GM12891 (cell line): ENCODE measurements around the gene OVAAL.

Source experiments
- DNase-seq: peaks from one replicate; pipeline ENCODE4 v3.0.0; 2011; ENCODE audit warnings: low spot score; ENCODE audit not compliant: insufficient read length
- FAIRE-seq: peaks from 2 replicates; lab custom pipeline; 2011; peaks lifted over from hg19 to GRCh38; lab: Jason Lieb, UNC
- PAX5 ChIP-seq: IDR thresholded peaks from 2 replicates; pipeline ENCODE4 v1.6.1; 2011; ENCODE audit warnings: low read length, moderate library complexity, mild to moderate bottlenecking; ENCODE audit not compliant: insufficient read depth, severe bottlenecking
- POLR2A ChIP-seq: IDR thresholded peaks from 2 replicates; pipeline ENCODE4 v1.6.1; 2011; ENCODE audit warnings: low read depth, low read length, control low read depth
- POLR2AphosphoS5 ChIP-seq: IDR thresholded peaks from 2 replicates; pipeline ENCODE4 v1.6.1; 2011; ENCODE audit warnings: low read depth, low read length, control low read depth
- POU2F2 ChIP-seq: IDR thresholded peaks from 2 replicates; pipeline ENCODE4 v1.6.1; 2011; ENCODE audit warnings: low read depth, mild to moderate bottlenecking, control low read depth, low read length, moderate library complexity
- SPI1 ChIP-seq: IDR thresholded peaks from 2 replicates; pipeline ENCODE4 v1.6.1; 2011; ENCODE audit warnings: low read depth, low read length, control low read depth
- TAF1 ChIP-seq: IDR thresholded peaks from 2 replicates; pipeline ENCODE4 v1.6.1; 2011; ENCODE audit warnings: low read depth, low read length, control low read depth

OVAAL gene

GRCh38 chr1:180584869-180585268 lies 26.1 kb downstream of the OVAAL start:
- DNase-seq (no peak), FAIRE-seq (no peak)
- no peak for TF ChIP-seq TAF1
- no peak for TF ChIP-seq PAX5
- no peak for TF ChIP-seq POLR2A
- no peak for TF ChIP-seq SPI1
- TF ChIP-seq POLR2AphosphoS5 = no peak
- no peak for TF ChIP-seq POU2F2

- no peak for FAIRE-seq
- no peak for DNase-seq
- no peak for TF ChIP-seq PAX5
- no peak for TF ChIP-seq POLR2A
- TF ChIP-seq TAF1 = no peak
- no peak for TF ChIP-seq POLR2AphosphoS5
- no peak for TF ChIP-seq SPI1
- TF ChIP-seq POU2F2 = no peak
Measured at GRCh38 chr1:180585994-180586359, 27.2 kb downstream of the OVAAL start.

- FAIRE-seq (no peak), DNase-seq (no peak)
- TF ChIP-seq PAX5 = no peak
- TF ChIP-seq SPI1 = no peak
- TF ChIP-seq POLR2A = no peak
- TF ChIP-seq POLR2AphosphoS5 = no peak
- TF ChIP-seq TAF1 = no peak
- no peak for TF ChIP-seq POU2F2
Measured at GRCh38 chr1:180586671-180587155, 27.9 kb downstream of the OVAAL start.

- no peak for DNase-seq
- TF ChIP-seq SPI1 (no peak), PAX5 (no peak), POLR2AphosphoS5 (no peak), POLR2A (no peak)
- no peak for FAIRE-seq
Measured at GRCh38 chr1:180588121-180588520, 29.4 kb downstream of the OVAAL start.

GRCh38 chr1:180590889-180591288 lies 32.1 kb downstream of the OVAAL start:
- DNase-seq (no peak), FAIRE-seq (no peak)
- TF ChIP-seq SPI1 = no peak
- no peak for TF ChIP-seq POLR2A
- no peak for TF ChIP-seq PAX5
- no peak for TF ChIP-seq POLR2AphosphoS5
- TF ChIP-seq POU2F2 = no peak
- TF ChIP-seq TAF1 = no peak

GRCh38 chr1:180593382-180593781 lies 34.6 kb downstream of the OVAAL start:
- no peak for DNase-seq
- FAIRE-seq = no peak
- no peak for TF ChIP-seq TAF1
- no peak for TF ChIP-seq POLR2A
- TF ChIP-seq POLR2AphosphoS5 = no peak
- no peak for TF ChIP-seq POU2F2

- DNase-seq (no peak), FAIRE-seq (no peak)
- TF ChIP-seq POU2F2 (no peak), PAX5 (no peak), SPI1 (no peak), TAF1 (no peak), POLR2AphosphoS5 (no peak), POLR2A (no peak)
Measured at GRCh38 chr1:180594723-180595122, 36.0 kb downstream of the OVAAL start.

GRCh38 chr1:180595966-180596365 lies 37.2 kb downstream of the OVAAL start:
- DNase-seq (no peak), FAIRE-seq (no peak)
- TF ChIP-seq TAF1 (no peak), SPI1 (no peak), POLR2AphosphoS5 (no peak), POLR2A (no peak), PAX5 (no peak), POU2F2 (no peak)

- no peak for TF ChIP-seq PAX5
- TF ChIP-seq SPI1 = no peak
- no peak for TF ChIP-seq POLR2A
- TF ChIP-seq TAF1 = no peak
- no peak for TF ChIP-seq POU2F2
- TF ChIP-seq POLR2AphosphoS5 = no peak
- DNase-seq (no peak), FAIRE-seq (no peak)
Measured at GRCh38 chr1:180597520-180597919, 38.8 kb downstream of the OVAAL start.

- DNase-seq (no peak), FAIRE-seq (no peak)
- TF ChIP-seq TAF1 = no peak
- TF ChIP-seq POLR2AphosphoS5 = no peak
- no peak for TF ChIP-seq POLR2A
- no peak for TF ChIP-seq POU2F2
- TF ChIP-seq PAX5 = no peak
- no peak for TF ChIP-seq SPI1
Measured at GRCh38 chr1:180598333-180598974, 39.7 kb downstream of the OVAAL start.
